NCI-H82 (cell line): ENCODE data around the gene ALG12.

Experiments
- DNase-seq: peaks from one replicate; lab custom pipeline; 2025; lab: John Stamatoyannopoulos, UW

Gene ALG12

DNA sequence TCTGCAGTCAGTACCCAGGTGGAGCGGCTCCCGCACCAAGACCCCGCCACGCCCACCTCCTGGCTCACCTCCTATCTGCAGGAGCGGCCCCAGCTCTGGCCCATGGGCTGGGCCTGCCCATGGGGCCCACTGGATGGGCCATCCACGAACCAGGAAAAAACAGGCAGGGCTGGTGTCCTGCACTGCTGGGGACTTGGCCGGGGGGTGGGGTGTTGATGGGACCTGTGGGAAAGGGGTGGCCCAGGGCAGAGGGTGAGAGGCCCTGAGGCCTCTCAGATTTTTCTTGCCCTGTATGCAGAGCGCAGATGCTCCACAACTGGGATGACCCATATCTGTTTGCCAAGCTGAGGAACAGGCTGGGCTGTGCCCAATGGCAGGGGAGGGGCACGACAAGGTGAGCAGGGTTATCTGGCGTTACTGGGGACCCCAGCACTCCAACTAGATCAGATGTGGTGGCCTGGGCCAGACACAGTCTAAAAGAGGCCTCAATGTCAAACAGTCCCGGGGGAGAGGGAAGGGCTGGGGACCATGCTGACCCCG is 39.7 kb upstream of the ALG12 start:
- no peak for DNase-seq

DNA sequence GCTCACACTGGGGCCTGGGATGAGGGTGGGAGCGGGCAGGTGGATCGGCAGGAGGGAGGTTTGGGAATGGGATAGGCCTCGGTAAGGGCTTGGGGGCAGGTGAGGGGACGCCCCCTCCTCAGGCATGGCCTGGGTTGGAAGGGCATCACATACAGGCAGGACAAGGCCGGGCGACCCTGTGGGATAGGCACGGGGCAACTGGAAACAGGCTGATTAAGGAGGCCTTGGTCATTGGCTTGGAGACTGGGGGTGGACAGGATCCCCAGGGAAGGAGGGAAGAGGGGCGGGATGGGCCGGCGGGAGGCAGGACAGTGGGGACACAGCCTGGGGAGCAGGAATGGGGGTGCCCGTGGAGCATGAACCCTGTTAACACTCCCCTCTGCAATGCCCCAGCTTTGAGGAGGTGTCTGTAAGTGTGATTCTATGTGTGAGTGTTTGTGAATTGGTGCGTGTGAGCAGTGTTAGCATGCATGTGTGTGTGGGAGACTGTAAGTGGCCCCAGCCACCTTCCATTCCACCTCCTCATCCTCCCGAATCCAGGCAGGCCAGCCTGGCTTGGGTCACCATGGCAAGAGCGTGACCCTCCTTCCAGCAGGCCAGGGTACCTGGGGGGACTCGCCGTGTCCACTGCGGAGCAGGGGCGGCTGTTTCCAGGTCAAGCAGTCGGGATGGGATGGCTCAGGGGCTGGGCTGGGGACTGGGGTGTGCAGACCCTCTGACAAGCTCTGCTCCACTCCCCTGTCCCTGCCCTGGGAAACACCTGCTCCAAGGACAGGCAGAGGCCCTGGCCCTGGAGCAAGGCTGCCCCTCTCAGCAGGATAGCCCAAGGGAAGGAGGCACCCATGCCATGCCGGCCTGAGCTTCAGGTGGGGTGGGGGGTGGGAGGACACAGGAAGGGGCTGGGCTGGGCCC is 38.9 kb upstream of the ALG12 start:
- no peak for DNase-seq

GRCh38 chr22:49956418-49956770 is 38.2 kb upstream of the ALG12 start:
- no peak for DNase-seq

- DNase-seq: no peak
These were observed 37.6 kb upstream of the ALG12 start for GRCh38 chr22:49955581-49956417.

GRCh38 chr22:49954991-49955580 is 36.8 kb upstream of the ALG12 start:
- DNase-seq: no peak

- DNase-seq: no peak
These were observed 36.1 kb upstream of the ALG12 start for GRCh38 chr22:49954354-49954753.

GRCh38 chr22:49953680-49954344 is 35.6 kb upstream of the ALG12 start:
- DNase-seq: no peak

DNA sequence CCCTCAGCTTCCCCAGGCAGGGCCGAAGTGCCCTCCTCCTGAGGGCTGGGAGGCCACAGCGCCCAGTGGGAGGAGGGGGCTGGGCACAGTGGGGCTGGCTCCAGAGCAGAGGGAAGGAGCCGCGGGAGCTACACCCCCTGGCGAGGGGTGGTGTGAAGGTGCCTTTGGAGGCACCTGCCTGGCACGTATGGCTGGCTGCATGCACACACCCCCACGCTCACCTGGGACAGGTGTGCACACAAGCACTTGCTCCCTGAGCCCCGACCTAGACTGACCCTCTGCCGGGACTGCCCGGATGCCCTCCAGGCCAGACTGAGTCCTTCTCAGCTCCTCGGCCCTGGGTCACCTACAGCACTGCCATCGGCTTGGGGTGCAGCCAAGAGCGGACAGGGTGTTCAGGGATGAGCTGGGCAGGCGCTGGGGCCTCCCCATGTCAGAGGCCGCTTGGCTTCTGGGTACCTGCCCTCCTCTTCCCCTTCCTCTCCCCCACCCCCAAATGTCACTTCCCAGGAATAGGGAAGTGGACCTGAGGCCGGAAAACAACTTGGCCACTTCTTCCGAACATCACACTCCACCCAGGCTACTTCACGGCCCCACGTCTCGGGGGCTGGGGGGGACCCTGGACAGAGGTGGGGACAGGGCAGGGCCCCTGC is 34.9 kb upstream of the ALG12 start:
- no peak for DNase-seq

GRCh38 chr22:49951986-49952896 is 34.0 kb upstream of the ALG12 start:
- DNase-seq: no peak

DNA sequence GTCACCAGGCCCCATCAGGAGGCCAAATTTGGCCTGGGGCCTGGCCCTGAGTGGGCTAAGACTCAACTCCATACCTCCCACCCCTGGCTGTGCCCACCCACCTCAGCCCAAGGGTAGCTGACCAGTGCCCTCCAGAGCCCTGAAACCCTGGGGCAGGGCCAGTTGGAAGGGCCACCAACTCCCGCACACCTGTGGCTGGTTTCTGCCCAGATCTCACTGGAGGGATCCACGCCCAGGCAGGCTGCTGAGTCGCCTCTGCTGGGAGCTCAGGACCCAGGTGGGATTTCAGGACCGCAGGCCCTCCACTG is 33.4 kb upstream of the ALG12 start:
- no peak for DNase-seq

DNA sequence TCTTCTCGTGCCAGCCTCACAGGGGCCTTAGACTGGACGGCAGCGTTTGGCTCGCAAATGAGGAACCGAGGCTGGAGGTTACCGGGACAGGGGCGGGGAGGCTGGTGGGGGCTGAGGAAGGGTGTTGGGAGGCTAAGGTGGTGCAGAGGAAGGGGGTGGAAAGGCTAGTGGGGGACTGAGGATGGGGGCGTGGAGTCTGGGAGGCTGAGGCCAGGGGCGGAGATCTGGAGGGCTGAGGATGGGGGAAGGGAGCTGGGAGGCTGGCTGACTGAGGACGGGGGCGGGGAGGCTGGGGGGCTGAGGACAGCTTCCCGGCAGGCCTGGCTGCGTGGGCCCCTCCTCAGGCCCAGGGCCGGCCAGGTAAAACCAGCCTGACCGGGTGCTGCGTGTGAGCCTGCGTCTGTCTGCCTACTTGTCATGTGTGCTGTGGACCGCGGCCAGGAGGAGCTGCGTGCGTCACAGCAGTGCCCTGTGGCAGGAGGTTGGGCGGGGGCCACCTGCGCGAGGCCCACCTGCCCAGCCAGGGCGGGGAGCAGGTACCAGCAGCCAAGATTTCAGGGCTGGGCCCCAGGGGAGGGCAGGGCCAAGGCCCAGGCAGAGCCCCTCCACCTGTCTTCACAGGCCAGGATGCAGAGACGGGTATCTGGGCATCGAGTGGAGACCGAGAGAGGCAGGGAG is 32.9 kb upstream of the ALG12 start:
- DNase-seq: no peak

- no peak for DNase-seq
These were observed 32.3 kb upstream of the ALG12 start for GRCh38 chr22:49950396-49950994.

DNA sequence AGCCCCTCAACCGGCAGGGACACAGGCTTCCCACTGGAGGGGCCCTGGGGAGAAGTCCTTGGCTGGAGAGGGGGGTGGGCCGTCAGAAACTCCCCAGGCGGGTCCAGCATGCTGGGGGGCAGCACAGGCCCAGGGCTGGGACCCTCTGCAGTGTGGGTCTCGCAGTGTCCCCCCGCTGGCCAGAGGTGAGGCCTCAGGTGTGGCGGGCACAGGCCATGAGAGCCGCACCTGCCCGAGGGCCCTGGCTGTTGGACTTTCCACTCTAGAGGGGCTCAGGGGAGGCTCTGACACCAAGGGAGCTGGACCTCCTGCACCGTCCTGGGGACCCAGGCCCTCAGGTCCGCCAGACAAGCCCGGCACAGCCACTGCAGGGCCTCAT is 31.7 kb upstream of the ALG12 start:
- DNase-seq: no peak

GRCh38 chr22:49948958-49949913 is 31.0 kb upstream of the ALG12 start:
- no peak for DNase-seq

DNA sequence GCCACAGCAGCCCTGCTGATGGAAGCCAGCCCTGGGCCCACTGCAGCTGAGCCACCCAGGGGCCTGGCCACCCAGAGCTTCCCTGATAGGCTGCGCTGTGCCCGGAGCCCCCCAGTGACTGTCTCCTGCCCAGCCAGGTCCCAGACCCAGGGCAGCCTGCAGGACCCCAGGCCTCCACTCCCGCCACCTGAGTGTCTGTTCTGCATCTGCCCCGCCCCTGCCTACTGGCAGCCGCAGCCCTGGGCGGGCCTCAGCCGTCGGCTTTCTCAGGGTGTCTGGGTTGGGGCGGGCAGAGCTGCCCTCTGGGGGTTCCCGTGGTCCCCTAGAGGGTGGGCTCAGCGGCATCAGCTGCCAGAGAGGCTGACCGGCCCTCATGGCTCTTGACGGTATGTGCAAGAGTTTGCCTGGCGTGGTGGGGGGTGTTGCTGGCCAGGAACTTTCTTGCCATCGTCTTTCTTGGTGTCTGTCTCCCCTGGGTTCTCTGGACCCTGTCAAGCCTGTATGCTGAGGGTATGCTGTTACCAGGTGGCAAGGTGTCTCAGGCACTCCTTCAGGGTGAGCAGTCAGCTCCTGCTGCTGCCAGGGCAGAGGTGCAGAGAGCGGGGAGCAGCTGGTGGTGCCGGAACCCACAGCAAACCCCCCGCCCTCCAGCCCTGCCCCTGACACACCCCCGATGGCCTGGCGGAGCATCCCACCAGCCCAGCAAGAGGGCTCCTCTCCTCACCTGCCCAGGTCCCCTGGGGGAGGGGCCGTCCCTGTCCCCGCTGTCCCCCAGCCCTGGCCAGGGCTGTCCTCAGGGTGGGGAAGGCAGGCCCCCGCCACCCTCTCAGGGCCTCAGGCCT is 30.1 kb upstream of the ALG12 start:
- no peak for DNase-seq

DNA sequence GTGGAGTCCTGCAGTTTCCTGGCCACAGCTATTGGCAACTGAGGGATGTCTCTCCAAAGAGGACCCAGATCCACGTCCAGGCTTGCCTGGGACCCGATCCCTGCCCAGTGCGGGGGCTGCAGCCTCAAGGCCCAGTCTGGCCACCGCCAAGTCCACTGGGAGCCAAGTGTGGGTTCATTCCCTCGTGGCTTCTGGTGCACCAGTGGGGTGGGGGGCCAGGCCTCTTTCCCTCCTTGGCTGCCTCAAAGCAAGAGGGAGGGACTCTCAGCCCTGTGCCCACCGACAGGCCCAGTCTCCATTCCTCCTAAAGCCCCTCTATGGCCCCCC is 29.0 kb upstream of the ALG12 start:
- DNase-seq: no peak

DNA sequence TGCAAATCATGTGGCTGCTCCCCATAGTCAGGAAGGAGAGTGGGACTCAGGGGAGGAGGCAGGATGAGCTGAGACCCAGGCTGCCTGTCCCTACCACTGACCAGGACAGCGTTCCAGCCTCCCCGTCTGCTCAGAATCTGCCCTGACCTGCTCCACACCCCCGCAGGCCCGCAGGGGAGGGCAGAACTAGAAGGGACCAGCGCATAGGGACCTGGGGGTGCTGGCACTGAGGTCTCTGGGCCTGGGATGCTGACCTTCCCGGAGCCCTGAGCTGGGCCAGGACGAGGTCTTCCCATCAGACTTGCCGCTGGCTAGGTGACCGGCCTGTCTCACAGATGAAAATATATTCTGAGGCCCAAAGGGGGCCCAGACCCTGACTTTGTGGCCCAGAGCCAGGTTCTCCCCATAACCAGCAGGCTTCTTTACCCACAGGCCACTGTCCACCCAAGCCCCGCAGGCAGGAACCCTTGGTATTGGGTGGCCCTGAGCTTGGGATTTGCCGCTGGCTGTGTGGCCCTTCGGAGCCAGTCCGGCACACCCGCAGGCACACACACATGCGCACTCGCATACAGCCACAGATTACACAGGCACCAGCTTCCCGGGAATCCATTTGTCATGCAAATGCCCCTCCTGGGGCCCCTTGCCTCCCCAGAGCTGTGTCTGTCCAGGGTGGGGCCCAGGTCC is 28.5 kb upstream of the ALG12 start:
- no peak for DNase-seq
